Activated T-cell treated with anti-CD3 and anti-CD28 coated beads, Interleukin-2, amount 50 U/mL, for 4 hours (primary cell): ENCODE results near the gene SRSF5. TPM values are rescaled to one million over a fixed set of nuclear protein-coding genes. Genes with fewer than 3 reads are reported as not detected.
"Not testable (repeated sequence)": the region's sequence is repeated elsewhere in the genome, so short reads cannot be mapped to it uniquely, and the experiment has no call there.

Experiments used
- ATAC-seq, 2 donors: fragments of 200-7000 bp; cut with Tn5 transposase; one replicate each; pipeline ENCODE4 v1.10.0; 2021
- DNase-seq: peaks from one replicate; pipeline ENCODE4 v3.0.0-alpha.2; 2020
- H3K27me3 Mint-ChIP-seq: one replicate; pipeline ENCODE4 v1.8.0; 2021; ENCODE audit warnings: low read depth, mixed read lengths
- H3K36me3 Mint-ChIP-seq: one replicate; pipeline ENCODE4 v1.8.0; 2022; ENCODE audit warnings: mixed read lengths; ENCODE audit not compliant: insufficient read depth
- H3K4me1 Mint-ChIP-seq: one replicate; pipeline ENCODE4 v1.8.0; 2021; ENCODE audit warnings: low read depth, mixed read lengths
- H3K4me3 Mint-ChIP-seq: one replicate; pipeline ENCODE4 v1.8.0; 2021; ENCODE audit warnings: mild to moderate bottlenecking, moderate library complexity, mixed read lengths
- H3K9me3 Mint-ChIP-seq: one replicate; pipeline ENCODE4 v1.8.0; 2021; ENCODE audit warnings: mixed read lengths
- total RNA-seq, 3 donors: library from RNA; stranded (reverse); gene quantifications; one replicate each; pipeline ENCODE4 v1.2.1, GENCODE V29; 2021

Gene SRSF5
- total RNA-seq, 3 donors from 2014 or later = 321 to 342 (median 325) TPM

DNA sequence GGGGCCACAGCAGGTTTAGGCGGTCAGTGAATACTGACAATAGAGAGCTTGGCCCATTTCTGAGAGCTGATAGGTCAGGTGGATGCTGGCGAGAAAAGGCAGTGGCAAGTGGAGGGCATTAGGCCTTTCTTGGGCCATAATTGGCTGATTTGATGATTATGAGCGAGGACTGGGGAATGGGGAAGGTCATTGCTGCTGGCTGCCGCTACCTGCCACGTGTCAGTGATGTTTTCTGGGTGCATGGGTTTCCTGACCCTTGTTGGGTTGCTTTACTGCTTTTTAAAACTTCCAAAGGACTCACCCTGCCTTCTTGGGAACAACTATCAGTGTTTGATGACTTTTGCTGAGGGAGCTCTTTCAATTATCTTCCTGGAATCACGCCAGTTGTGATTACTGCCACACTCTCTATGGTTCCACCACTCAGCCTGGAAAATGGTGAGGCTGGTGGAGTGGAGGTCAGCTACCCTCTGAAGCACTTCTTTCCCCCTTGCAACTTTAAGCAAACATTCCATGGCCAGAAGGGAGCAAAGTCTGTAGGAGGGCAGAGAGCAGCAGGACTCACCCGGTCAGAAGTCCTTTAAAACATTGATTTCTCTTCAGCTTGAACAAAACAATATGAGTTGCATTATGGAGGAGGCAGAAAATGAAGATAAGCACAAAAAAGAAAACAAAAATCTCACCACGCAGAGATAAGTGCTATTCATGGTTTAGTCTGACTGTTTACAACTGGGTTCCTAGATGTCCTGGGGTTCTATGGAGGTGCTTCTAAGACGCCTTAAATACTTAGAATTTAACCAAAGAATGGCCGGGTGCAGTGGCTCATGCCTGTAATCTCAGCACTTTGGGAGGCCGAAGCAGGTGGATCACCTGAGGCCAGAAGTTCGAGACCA is 42.2 kb downstream of the SRSF5 start:
- no peaks in the 10 kb centered on the region for H3K9me3 Mint-ChIP-seq
- no peak overlapping the region for H3K4me3 Mint-ChIP-seq
- ATAC-seq (no peak), DNase-seq (no peak)
- no peaks in the 10 kb centered on the region for H3K36me3 Mint-ChIP-seq
- no peaks in the 10 kb centered on the region for H3K4me1 Mint-ChIP-seq
- peaks cover 11% of the 10 kb centered on the region for H3K27me3 Mint-ChIP-seq

- H3K27me3 Mint-ChIP-seq = peaks cover 3% of the 10 kb centered on the region
- H3K36me3 Mint-ChIP-seq = no peaks in the 10 kb centered on the region
- H3K9me3 Mint-ChIP-seq = no peaks in the 10 kb centered on the region
- H3K4me3 Mint-ChIP-seq = no peak overlapping the region
- H3K4me1 Mint-ChIP-seq = no peaks in the 10 kb centered on the region
- no peak for ATAC-seq
- no peak for DNase-seq
These were observed 44.4 kb downstream of the SRSF5 start for GRCh38 chr14:69811227-69811867.

DNA sequence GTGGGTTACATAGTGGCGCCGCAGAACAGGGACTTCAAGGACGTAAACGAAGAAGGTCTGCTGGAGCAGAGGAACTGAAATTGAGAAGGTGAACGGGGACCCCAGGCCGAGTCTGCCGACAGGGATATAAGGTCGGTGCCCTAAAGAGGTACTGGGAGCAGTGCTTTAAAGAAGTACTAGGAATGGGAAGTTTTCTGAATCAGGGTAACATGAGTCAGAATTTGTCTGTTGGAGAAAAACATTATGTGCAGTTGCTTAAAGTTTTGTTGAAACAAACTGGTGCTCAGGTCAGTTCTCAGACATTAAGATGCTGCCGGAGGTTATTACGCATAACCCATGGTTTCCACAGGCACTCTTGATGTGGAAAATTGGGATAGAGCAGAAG is 44.9 kb downstream of the SRSF5 start:
- Mint-ChIP-seq H3K4me3 (no peak overlapping the region), H3K36me3 (no peaks in the 10 kb centered on the region), H3K4me1 (no peaks in the 10 kb centered on the region), H3K9me3 (no peaks in the 10 kb centered on the region), H3K27me3 (peaks cover 3% of the 10 kb centered on the region)
- DNase-seq (no peak), ATAC-seq (no peak)

DNA sequence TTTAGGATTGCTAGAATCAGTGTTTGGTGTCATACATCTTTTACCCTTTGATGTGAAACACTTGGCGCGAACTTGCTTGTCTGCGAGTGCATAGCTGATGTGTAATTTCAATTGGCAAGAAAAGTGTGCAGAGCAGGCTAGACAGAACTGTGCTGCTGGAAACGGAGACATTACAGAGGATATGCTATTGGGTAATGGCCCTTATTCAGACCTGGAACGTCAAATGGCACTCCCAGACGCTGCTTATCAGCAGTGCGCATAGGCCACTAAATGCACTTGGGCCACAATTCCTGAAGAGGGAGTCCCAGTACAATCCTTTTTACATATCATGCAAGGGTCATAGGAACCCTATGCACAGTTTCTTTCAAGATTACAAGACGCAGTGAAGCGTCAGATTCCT is 45.8 kb downstream of the SRSF5 start:
- ATAC-seq (no peak), DNase-seq (no peak)
- H3K4me3 Mint-ChIP-seq = no peak overlapping the region
- H3K4me1 Mint-ChIP-seq = no peaks in the 10 kb centered on the region
- H3K9me3 Mint-ChIP-seq = no peaks in the 10 kb centered on the region
- H3K27me3 Mint-ChIP-seq = peaks cover 3% of the 10 kb centered on the region
- no peaks in the 10 kb centered on the region for H3K36me3 Mint-ChIP-seq

DNA sequence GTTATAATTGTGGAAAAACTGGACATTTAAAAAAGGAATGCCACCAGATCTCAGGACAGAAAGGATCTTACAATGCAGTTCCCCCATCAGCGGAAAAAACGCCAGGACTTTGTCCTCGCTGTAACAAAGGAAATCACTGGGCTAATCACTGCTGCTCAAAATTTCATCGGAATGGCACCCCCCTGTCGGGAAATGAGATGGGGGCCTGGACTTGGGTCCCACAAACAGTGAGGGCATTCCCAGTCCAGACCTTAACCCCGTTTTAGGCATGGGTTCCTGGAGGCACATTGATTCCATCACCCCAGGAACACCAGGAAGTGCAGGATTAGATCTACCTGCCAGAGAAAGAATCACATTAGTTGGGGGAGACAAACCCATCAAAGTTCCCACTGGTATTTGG is 46.4 kb downstream of the SRSF5 start:
- H3K4me3 Mint-ChIP-seq, H3K27me3 Mint-ChIP-seq, H3K36me3 Mint-ChIP-seq, ATAC-seq, DNase-seq, H3K4me1 Mint-ChIP-seq, H3K9me3 Mint-ChIP-seq: not testable (repeated sequence)

DNA sequence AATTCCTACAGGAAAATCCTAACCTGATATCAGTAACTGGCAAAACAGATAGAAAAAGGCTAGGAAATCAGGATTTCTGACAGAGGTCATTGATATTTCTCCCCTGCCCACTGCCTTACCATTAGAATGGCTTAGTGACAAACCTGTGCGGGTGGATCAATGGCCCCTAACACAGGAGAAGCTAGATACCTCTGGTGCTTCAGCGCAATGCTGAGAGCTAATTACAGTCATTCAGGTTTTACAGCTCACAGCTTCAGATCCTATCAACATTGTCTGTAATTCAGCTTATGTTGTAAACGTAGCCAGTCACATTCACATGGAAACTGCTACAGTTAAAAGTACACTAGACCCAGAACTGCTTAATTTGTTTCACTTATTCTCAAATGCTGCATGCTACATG is 47.5 kb downstream of the SRSF5 start:
- Mint-ChIP-seq H3K9me3 (no peaks in the 10 kb centered on the region), H3K4me3 (no peak overlapping the region), H3K4me1 (peaks cover 1% of the 10 kb centered on the region), H3K27me3 (peaks cover 7% of the 10 kb centered on the region), H3K36me3 (no peaks in the 10 kb centered on the region)
- DNase-seq = no peak
- ATAC-seq = no peak

- H3K9me3 Mint-ChIP-seq = no peaks in the 10 kb centered on the region
- peaks cover 7% of the 10 kb centered on the region for H3K27me3 Mint-ChIP-seq
- H3K4me3 Mint-ChIP-seq = no peak overlapping the region
- ATAC-seq (no peak), DNase-seq (no peak)
- peaks cover 1% of the 10 kb centered on the region for H3K4me1 Mint-ChIP-seq
- no peaks in the 10 kb centered on the region for H3K36me3 Mint-ChIP-seq
These were observed 48.6 kb downstream of the SRSF5 start for GRCh38 chr14:69815556-69815955.

DNA sequence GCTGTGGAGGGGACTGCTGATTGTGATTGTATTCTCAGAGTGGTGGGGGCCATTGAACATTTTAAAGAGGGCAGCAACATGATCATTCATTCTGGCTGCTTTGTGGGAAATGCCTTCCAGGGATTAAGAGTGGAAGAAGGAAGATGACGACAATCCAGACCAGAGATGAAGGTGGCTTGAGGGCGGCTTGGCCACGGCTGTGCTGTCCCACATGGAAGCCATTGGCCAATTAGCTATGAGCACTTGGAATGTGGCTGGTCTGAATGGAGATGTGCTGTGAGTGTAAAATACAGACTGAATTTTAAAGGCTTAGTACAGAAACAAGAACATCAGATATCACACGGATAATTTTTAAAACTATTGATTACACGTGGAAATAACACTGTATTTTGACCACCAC is 49.3 kb downstream of the SRSF5 start:
- peaks cover 1% of the 10 kb centered on the region for H3K4me1 Mint-ChIP-seq
- ATAC-seq = no peak
- H3K36me3 Mint-ChIP-seq = no peaks in the 10 kb centered on the region
- H3K4me3 Mint-ChIP-seq = no peak overlapping the region
- H3K27me3 Mint-ChIP-seq = peaks cover 7% of the 10 kb centered on the region
- H3K9me3 Mint-ChIP-seq = no peaks in the 10 kb centered on the region
- no peak for DNase-seq

GRCh38 chr14:69818758-69819191 is 51.8 kb downstream of the SRSF5 start:
- no peaks in the 10 kb centered on the region for H3K36me3 Mint-ChIP-seq
- DNase-seq (peak; percentile 36), ATAC-seq (peak; percentile 74 to 81)
- H3K4me1 Mint-ChIP-seq = peaks cover 1% of the 10 kb centered on the region
- H3K9me3 Mint-ChIP-seq = no peaks in the 10 kb centered on the region
- H3K27me3 Mint-ChIP-seq = peaks cover 4% of the 10 kb centered on the region
- no peak overlapping the region for H3K4me3 Mint-ChIP-seq

DNA sequence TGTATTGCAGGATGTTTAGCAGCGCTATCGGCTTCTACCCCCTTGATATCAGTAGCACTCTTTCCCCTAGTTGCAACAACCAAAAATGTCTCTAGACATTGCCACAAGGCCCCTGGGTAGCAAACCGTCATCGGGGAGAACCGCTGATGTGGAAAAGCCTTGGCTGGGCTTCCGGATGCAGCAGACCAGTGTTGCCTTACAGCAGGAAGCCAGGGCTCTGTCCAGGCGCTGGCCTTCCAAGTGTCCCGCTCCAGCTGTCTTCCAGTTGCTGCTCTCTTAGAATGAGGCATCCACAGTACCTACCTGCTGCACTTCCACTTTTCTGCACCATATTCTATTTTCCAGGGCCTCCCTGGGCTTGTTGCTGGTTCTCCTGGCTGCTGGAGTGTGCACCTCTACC is 52.7 kb downstream of the SRSF5 start:
- Mint-ChIP-seq H3K36me3 (no peaks in the 10 kb centered on the region), H3K4me1 (peaks cover 1% of the 10 kb centered on the region), H3K27me3 (peaks cover 3% of the 10 kb centered on the region), H3K4me3 (no peak overlapping the region), H3K9me3 (no peaks in the 10 kb centered on the region)
- ATAC-seq (no peak), DNase-seq (no peak)

GRCh38 chr14:69820991-69821390 is 54.0 kb downstream of the SRSF5 start:
- Mint-ChIP-seq H3K4me3 (no peak overlapping the region), H3K9me3 (no peaks in the 10 kb centered on the region), H3K4me1 (peaks cover 1% of the 10 kb centered on the region), H3K36me3 (no peaks in the 10 kb centered on the region), H3K27me3 (peaks cover 3% of the 10 kb centered on the region)
- ATAC-seq = no peak
- DNase-seq = no peak

Other genes starting within 250 kb of the SRSF5 start
- gene CCDC177, start 192.3 kb upstream of the SRSF5 start, total RNA-seq = under 1 TPM in 1 of 3 donors, not detected in 2; 0.05 TPM
- gene SUSD6, start 155.5 kb upstream of the SRSF5 start, total RNA-seq = 100 to 1,000 TPM in 2 of 3 donors, 10 to 100 TPM in 1; 97.4 to 108 (median 103) TPM
- not detected for gene SLC10A1, start 30.1 kb downstream of the SRSF5 start, total RNA-seq
- under 1 TPM in 1 of 3 donors, not detected in 2; 0.30 TPM for gene SMOC1, start 112.3 kb downstream of the SRSF5 start, total RNA-seq